HG02970 (cell line): ENCODE measurements around the gene COL5A2.

Experiments used
- ATAC-seq: cut with Tn5 transposase; IDR thresholded peaks from one replicate; pipeline ENCODE4 v1.9.1; 2021; ENCODE audit warnings: mild to moderate bottlenecking, moderate library complexity, moderate number of reproducible peaks; ENCODE audit not compliant: unreplicated experiment, low FRiP score

Gene COL5A2

DNA sequence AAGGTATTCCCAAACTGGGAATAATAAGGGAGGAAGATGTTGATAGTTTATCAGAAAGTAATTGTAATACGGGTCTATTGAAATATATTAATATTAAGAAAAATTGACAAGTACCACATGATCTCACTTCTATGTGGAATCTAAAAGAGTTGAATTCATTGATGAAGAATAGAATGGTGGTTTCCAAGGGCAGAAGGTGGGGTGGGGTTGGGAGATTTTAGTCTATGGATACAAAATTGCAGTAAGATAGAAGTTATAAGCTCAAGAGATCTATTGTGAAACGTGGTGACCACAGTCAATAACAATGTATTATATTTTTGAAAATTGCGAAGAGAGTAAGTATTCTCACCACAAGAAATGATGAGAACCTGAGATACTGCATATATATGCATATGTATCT lies 166.5 kb downstream of the COL5A2 start:
- ATAC-seq = no peak

DNA sequence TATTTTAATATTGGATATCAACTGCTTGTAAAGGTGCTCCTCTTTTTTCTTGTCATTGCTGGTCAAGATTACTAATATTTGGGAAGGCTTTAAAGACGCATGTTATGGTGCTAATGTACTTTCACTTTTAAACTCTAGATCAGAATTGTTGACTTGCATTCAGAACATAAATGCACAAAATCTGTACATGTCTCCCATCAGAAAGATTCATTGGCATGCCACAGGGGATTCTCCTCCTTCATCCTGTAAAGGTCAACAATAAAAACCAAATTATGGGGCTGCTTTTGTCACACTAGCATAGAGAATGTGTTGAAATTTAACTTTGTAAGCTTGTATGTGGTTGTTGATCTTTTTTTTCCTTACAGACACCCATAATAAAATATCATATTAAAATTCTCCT lies 167.2 kb downstream of the COL5A2 start:
- no peak for ATAC-seq

DNA sequence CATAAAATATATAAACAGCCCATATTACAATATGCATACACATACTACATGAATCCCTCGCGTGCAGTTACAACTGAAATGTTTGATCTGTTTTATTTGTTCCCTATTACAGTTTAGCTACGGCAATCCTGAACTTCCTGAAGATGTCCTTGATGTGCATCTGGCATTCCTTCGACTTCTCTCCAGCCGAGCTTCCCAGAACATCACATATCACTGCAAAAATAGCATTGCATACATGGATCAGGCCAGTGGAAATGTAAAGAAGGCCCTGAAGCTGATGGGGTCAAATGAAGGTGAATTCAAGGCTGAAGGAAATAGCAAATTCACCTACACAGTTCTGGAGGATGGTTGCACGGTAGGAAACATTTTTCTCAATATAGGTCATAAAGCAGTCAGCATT lies 169.0 kb downstream of the COL5A2 start:
- ATAC-seq = no peak

DNA sequence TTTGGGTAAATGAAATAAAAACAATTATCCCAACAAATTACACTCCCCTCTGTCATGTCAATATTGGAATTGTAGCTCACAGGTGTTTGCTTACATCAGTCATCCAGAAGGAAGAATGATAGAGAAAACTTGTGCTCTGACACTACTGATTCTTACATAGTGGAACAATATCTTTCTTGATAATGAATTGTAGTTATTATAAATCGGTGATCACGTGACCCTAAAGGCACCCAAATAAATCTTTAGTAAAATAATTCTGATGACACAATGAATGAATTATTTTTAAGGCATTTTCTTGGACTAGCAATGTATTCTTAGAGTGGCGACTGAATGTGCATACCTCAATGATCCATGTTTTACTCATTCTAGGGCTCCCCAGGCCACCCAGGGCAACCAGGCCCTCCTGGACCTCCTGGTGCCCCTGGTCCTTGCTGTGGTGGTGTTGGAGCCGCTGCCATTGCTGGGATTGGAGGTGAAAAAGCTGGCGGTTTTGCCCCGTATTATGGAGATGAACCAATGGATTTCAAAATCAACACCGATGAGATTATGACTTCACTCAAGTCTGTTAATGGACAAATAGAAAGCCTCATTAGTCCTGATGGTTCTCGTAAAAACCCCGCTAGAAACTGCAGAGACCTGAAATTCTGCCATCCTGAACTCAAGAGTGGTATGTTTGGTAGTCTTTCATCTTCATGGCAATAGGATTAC lies 170.9 kb downstream of the COL5A2 start:
- ATAC-seq = no peak

DNA sequence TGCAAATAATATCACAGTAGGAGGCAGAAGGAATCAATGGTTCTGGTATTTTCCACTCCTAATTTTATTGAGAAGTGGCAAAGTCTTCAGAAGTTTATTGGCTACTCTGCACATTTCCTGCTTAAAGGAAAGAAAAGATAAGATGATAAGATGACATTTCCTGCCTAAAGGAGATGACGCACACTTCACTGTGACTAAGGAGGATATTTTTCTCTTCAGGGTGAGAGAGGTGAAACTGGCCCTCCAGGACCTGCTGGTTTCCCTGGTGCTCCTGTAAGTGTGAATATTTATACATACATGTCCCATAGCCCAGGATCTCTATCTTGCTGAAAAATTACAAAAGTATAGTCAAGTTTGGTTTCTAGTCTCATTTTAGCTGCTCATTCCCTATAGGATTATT lies 177.5 kb downstream of the COL5A2 start:
- no peak for ATAC-seq

DNA sequence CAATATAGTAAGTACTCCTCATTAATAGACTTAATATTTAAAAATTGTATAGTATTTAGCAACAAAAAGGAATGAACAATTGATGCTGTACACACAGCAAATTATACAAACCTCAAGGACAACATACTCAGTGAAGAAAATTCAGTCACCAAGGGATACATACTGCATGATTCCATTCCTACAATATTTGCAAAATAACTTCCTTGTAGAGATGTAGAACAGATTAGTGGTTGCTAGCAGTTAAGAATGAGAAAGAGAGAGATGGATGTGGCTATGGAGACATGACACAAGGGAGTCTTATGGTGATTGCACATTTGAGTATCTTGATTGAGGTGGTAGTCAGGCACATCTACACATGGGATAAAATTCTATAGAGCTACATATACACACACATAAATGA lies 179.3 kb downstream of the COL5A2 start:
- no peak for ATAC-seq

DNA sequence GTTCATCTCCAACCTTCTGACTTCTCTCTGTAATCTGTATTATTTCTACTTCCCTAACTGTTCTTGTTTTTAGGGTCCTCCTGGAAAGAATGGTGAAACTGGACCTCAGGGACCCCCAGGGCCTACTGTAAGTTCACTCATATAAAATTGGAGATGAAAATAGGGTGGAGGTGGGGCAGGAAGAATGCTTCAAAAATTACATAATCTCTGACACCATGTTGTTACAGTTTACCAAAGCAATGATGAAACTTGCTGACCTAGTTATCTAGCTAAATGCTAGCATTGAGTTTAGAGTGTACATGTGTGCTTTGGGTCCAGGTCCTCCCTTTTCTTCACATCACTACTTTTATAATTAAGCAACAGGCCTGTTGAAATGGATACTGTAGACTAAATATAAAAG lies 182.3 kb downstream of the COL5A2 start:
- no peak for ATAC-seq

DNA sequence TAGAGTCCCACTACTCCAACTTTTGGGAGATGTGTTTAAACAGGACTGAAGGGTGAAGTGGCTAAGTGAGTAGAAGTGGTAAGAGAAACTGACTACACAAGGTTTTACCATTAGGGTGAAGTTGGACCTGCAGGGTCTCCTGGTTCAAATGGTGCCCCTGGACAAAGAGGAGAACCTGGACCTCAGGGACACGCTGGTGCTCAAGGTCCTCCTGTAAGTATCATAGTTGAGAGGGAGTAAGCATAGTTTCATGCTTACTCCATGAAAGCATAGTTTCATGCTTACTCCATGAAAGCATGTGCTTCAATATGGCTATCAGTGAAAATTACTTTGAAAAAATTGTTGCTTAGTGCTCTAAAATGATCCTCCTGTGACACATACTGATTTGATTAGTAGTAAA lies 186.3 kb downstream of the COL5A2 start:
- no peak for ATAC-seq

DNA sequence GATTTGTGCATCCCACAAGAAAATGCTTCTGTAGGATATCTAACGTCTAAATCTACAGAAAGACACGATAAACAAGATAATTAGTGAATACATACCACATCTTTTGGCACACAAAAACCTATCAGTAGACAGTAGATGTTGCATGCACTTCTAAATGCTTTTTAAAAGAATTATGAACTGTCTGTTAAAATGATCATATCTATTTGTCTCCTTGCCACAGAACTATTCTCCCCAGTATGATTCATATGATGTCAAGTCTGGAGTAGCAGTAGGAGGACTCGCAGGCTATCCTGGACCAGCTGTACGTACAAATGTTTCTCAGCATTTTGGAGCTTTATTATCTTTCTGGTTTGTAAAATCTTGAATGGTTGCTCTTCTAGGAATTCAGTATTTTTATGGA lies 192.7 kb downstream of the COL5A2 start:
- no peak for ATAC-seq

DNA sequence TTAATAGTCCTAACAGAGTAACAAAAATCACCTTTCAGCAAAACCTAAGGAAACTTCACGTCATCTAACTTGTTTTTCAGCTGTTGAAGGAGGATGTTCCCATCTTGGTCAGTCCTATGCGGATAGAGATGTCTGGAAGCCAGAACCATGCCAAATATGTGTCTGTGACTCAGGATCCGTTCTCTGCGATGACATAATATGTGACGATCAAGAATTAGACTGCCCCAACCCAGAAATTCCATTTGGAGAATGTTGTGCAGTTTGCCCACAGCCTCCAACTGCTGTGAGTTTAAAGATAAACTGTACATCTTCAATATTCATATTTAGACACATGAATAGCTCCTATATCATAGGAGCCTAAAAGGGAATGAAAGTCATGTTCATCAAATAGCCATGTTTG lies 194.9 kb downstream of the COL5A2 start:
- ATAC-seq = no peak

DNA sequence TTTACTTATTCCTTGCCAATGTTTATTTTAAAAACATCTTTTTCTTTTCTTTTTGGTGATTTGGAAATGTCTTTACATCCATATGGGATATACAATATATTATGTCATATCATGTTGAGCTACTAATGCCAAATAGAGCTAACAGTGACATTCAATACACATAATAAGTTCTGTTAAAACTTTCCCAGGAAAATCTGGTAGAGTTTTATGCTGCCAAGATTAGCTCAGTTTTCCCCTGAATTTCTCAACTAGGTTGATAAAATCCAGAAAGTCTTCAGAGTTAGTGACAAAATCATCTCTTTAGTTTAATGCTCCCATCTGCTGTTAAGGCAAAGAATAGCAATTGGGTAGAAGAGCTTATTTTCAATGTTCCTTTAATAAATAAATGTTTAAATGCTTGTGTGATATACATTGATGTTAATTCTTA lies 195.5 kb downstream of the COL5A2 start:
- ATAC-seq = no peak

DNA sequence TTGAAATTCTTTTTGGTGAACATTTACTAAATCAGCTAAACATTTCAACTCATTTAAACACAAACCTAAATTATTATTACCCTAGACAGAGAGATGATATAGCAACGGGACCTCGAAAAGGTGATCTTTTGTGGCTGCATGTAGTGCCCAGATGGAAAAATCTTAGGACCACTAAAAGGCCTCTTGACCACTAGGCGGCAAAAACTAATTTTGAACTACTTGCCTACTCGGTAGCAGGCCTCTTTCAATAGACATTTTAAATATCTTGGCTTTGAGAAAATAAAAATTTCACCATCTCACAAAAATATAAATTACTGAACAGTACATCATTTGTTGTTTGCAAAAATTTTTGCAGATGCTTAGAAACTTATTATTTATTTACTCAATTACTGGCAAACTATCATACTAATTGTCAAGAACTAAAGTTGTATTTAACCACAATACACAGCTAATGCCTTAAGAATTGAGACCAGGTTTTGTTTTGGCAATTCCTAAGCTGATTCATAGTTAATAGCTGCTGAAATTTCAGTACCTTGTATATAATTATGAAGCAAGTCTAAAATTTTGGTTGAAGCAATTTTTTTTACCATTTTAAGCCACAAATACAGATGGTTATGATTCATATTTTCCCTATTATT lies 196.0 kb downstream of the COL5A2 start:
- no peak for ATAC-seq
